HL-60/S4 treated with phorbol 12-myristate 13-acetate at 8.2 ng/mL for 4 days and 3 days (cell line): ENCODE data around the gene PRDM16.

Experiments used
- in situ Hi-C: fragments of 300-500 bp; cut with MboI; formaldehyde crosslinking; loops from 2 replicates; pipeline ENCODE4 v1.15.0; 2022; ENCODE audit warnings: low sequenced_read_pairs

The PRDM16 gene

DNA sequence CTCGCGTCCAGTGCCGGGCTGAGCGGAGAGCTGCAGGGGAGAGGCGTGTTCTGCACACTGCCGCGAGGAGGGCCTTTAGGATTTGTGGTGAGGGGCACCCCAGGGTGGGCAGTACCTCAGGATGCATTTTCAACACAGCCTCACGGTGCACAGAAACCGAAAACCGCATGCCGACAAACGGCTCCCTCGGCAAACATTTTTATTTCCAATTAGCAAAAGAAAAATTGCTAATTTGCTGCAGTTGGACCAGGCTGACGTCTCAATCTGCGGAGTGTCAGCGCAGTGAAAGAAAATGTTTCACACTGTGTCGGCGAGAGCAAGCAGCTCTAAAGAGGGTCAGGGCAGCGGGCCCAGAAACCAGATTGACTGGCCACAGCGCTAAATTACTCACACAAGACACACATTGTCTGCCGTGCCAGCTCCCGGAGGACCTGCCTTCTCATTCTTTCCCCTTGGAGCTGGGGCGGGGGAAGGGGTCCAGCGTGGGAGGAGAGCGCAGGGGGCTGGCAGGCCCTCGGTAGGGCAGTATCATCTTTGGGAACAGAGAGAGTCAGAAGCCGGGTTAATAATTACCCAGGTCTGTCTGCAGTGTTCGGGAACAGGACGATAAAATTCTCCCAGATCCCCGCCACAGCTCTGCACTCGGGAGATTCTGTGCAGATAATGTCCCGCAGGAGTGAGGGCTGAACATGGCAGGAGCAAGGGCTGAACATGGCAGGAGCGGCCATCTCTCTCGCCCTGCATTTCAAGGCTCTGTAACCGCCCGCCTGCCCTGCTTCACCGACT is 150.2 kb downstream of the PRDM16 start:
- in situ Hi-C loops = no loop called here

- in situ Hi-C loops = no loop called here
Measured at GRCh38 chr1:3219791-3220467, 150.9 kb downstream of the PRDM16 start.

GRCh38 chr1:3221112-3222041 is 152.4 kb downstream of the PRDM16 start:
- in situ Hi-C loops = no loop called here

- in situ Hi-C loops = no loop called here
Measured at GRCh38 chr1:3222042-3222692, 153.2 kb downstream of the PRDM16 start.

- in situ Hi-C loops = no loop called here
Measured at GRCh38 chr1:3225661-3226060, 156.7 kb downstream of the PRDM16 start.

DNA sequence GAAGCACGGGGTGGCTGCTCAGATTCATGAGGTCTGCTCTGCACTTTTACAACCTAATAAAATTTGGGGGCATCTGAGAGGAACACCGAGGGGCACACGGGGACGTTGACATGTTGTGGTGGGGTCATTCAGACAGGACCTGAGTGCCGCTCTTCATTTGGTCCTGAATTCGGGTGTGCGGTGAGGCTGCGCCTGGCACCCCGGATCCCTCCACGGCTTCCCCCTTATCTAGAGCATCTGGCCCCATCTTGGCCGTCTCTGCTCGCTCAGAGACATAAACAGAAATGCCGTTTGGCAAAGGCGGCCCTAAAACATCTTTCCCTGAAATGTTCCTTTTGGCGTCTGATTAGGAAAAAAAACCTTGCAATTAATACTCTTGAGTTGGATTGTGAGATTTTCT is 157.2 kb downstream of the PRDM16 start:
- in situ Hi-C loops = no loop called here

- in situ Hi-C loops = no loop called here
Measured at GRCh38 chr1:3226701-3227350, 157.8 kb downstream of the PRDM16 start.

DNA sequence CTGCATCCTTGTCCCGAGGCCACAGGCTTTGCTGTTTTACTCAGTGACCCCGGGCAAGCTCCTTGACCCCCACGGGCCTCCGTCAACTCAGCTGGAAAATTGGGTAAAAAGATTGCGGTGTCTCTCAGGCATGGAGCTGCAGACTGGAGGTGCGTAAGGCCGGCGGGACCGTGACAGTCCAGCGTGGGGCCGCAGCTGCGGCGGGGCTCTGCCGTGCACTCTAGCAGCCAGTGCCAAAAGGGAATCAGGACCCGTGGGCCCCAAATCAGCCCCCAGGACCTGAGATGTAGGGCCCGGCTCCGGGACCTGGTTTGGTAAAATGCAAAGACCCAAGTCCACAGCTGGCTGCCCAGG is 158.3 kb downstream of the PRDM16 start:
- in situ Hi-C loops = no loop called here

DNA sequence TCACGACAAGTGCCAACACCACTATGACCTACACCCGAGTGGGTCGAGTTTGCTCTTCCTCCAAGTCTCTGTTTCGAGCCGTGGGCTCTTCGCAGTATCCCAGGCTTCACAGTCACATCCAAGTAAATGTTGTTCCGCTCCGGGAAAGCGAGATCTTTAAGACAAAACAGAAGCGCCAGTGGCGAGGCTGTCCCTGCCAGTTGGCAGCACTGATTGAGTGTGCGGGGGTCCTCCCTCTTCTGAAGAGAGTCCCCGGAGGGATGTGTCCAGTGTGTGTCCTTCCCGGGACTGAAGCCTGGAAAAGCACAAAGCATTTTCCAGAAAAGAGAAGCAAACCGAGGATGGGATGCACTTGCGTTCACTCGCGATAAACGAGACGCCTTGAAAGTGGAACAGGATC is 158.9 kb downstream of the PRDM16 start:
- in situ Hi-C loops = no loop called here

- in situ Hi-C loops = no loop called here
Measured at GRCh38 chr1:3229081-3229725, 160.2 kb downstream of the PRDM16 start.

DNA sequence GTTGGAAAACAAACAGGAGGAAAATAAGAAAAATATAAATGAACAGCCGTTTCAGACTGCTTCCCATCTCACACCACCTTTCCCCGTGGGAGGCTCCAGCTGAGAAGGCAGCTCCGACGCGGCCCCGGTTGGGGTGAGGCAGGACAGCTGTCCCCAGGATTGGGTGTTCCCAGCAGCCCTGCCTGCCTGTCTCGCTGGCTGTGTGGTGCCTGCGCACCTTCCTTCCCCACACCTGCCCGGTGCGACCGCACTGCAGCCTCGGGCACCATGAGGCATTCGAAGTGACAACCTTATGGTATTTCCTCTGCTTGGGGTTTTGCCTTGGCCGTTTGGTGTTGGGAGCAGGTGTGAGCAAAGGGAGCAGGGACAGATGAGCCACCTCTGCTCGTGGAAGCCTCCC is 161.6 kb downstream of the PRDM16 start:
- in situ Hi-C loops = no loop called here

- in situ Hi-C loops = no loop called here
Measured at GRCh38 chr1:3231245-3231644, 162.2 kb downstream of the PRDM16 start.

GRCh38 chr1:3231826-3232225 is 162.8 kb downstream of the PRDM16 start:
- in situ Hi-C loops = no loop called here

- in situ Hi-C loops = no loop called here
Measured at GRCh38 chr1:3233031-3233430, 164.0 kb downstream of the PRDM16 start.

GRCh38 chr1:3233551-3233950 is 164.5 kb downstream of the PRDM16 start:
- in situ Hi-C loops = no loop called here

GRCh38 chr1:3234281-3234680 is 165.3 kb downstream of the PRDM16 start:
- in situ Hi-C loops = no loop called here

DNA sequence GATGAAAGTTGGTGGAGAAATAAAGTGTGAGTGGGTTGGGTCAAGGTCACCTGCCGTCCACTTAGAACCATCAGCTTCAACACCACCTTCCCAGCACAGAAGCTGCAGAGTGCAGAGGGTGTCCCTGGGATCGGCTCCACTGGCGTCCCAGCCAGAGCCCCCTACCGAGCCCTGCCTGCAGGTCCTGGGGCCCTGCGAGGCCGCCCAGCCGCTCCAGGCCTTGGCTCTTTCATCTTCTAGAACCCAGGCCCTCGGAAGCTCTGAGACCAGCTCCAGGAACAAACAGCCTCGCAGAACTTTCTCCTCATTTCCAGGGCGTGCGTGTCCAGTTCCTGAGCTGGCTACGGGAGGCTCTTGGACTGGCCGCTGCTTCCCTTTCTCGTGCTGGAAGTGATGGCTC is 166.0 kb downstream of the PRDM16 start:
- in situ Hi-C loops = no loop called here

DNA sequence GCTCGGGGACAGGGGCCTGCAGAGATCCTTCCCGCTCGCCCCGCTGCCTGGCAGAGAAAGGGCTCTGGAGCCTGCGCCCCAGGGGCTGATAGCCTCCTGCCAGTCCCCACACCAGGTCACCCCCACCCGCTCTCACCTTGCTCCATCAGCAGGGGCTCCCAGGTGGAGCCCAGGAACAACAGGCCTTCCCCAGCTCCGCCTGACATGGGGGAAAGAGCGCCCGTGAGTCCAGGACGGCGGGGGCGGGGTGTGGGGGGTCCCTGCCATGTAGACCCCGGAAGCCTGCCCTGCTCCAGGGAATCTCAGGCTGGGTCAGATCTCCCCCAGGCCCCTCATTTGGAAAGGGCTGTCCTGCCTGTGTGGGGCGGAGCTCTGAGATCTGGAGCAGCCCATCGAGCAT is 166.5 kb downstream of the PRDM16 start:
- in situ Hi-C loops = no loop called here

- in situ Hi-C loops = no loop called here
Measured at GRCh38 chr1:3236361-3236760, 167.4 kb downstream of the PRDM16 start.

- in situ Hi-C loops = no loop called here
Measured at GRCh38 chr1:3236955-3237354, 168.0 kb downstream of the PRDM16 start.
